Neural cell (in vitro differentiated cells): ENCODE measurements around the gene NCOA3. TPM values are rescaled to one million over a fixed set of nuclear protein-coding genes. Genes with fewer than 3 reads are reported as not detected.

Experiments used
- H2AFZ ChIP-seq: fragments of 200-600, 300-800 bp; sonication (generic), shearing (Covaris generic); 2 replicates; pipeline ENCODE4 v1.6.0; 2014; ENCODE audit warnings: low read depth, mild to moderate bottlenecking, antibody characterized with exemption, low read length, moderate library complexity
- H3F3A ChIP-seq: fragments of 200-600 bp; shearing (Covaris generic); 2 replicates; pipeline ENCODE4 v1.6.1; 2016; ENCODE audit warnings: mild to moderate bottlenecking, moderate library complexity, mixed read lengths, antibody characterized with exemption, low read length; ENCODE audit not compliant: insufficient read depth, poor library complexity, severe bottlenecking
- H3K27ac ChIP-seq: fragments of 200-600, 300-800 bp; sonication (generic), shearing (Covaris generic); 2 replicates; pipeline ENCODE4 v1.5.1; 2014; ENCODE audit warnings: mild to moderate bottlenecking, low read length, moderate library complexity
- H3K27me3 ChIP-seq: fragments of 300-800, 200-600 bp; sonication (generic), shearing (Covaris generic); 2 replicates; pipeline ENCODE4 v1.6.0; 2014; ENCODE audit warnings: mild to moderate bottlenecking, low read depth, low read length, moderate library complexity; ENCODE audit not compliant: insufficient read depth
- H3K36me3 ChIP-seq: fragments of 300-800, 200-600 bp; sonication (generic), shearing (Covaris generic); 2 replicates; pipeline ENCODE4 v1.5.1; 2014; ENCODE audit warnings: mild to moderate bottlenecking, antibody characterized with exemption, low read length, moderate library complexity; ENCODE audit not compliant: insufficient read depth
- H3K4me2 ChIP-seq: fragments of 300-800, 200-600 bp; sonication (generic), shearing (Covaris generic); 2 replicates; pipeline ENCODE4 v1.6.0; 2014; ENCODE audit warnings: mild to moderate bottlenecking, low read length
- H3K4me3 ChIP-seq: fragments of 300-800, 200-600 bp; sonication (generic), shearing (Covaris generic); 2 replicates; pipeline ENCODE4 v1.5.1; 2014; ENCODE audit warnings: mild to moderate bottlenecking, low read length, moderate library complexity
- H3K79me2 ChIP-seq: fragments of 200-600 bp; shearing (Covaris generic); replicated peaks from 2 replicates; pipeline ENCODE4 v1.6.0; 2014; ENCODE audit warnings: mild to moderate bottlenecking, low read length, moderate library complexity; ENCODE audit not compliant: insufficient read depth
- H3K9ac ChIP-seq: fragments of 300-800, 200-600 bp; sonication (generic), shearing (Covaris generic); 2 replicates; pipeline ENCODE4 v1.6.1; 2016; ENCODE audit warnings: mild to moderate bottlenecking, low read length, mixed read lengths
- H3K9me2 ChIP-seq: fragments of 200-600 bp; shearing (Covaris generic); 2 replicates; pipeline ENCODE4 v1.6.1; 2016; ENCODE audit warnings: mild to moderate bottlenecking, low read length, mixed read lengths; ENCODE audit not compliant: insufficient read depth
- H3K9me3 ChIP-seq: fragments of 200-600, 300-800 bp; sonication (generic), shearing (Covaris generic); 2 replicates; pipeline ENCODE4 v1.6.1; 2016; ENCODE audit warnings: mild to moderate bottlenecking, mixed run types, low read length, moderate library complexity, mixed read lengths
- H4K20me1 ChIP-seq: fragments of 200-600 bp; shearing (Covaris generic); 2 replicates; pipeline ENCODE4 v1.6.1; 2016; ENCODE audit warnings: mild to moderate bottlenecking, mixed run types; ENCODE audit not compliant: insufficient read depth
- EP300 ChIP-seq: fragments of 450-650 bp; conservative IDR thresholded peaks from 2 replicates; pipeline ENCODE4 v1.6.1; 2014; ENCODE audit warnings: antibody characterized with exemption, mild to moderate bottlenecking, moderate library complexity; ENCODE audit not compliant: poor library complexity, severe bottlenecking
- EZH2 ChIP-seq: fragments of 200-600, 300-800 bp; shearing (Covaris generic), sonication (generic); IDR thresholded peaks from 2 replicates; pipeline ENCODE4 v1.6.1; 2014; ENCODE audit warnings: antibody characterized with exemption, low read length, borderline replicate concordance, mild to moderate bottlenecking; ENCODE audit not compliant: insufficient read depth, poor library complexity, severe bottlenecking
- MXI1 ChIP-seq: fragments of 450-650 bp; conservative IDR thresholded peaks from 2 replicates; pipeline ENCODE4 v1.6.1; 2014; ENCODE audit warnings: antibody characterized with exemption, mild to moderate bottlenecking; ENCODE audit not compliant: poor library complexity, severe bottlenecking
- POLR2AphosphoS5 ChIP-seq: IDR thresholded peaks from 2 replicates; pipeline ENCODE4 v1.6.1; 2012
- RAD21 ChIP-seq: fragments of 450-650 bp; conservative IDR thresholded peaks from 2 replicates; pipeline ENCODE4 v1.6.1; 2014; ENCODE audit warnings: antibody characterized with exemption, mild to moderate bottlenecking, moderate library complexity
- REST ChIP-seq: IDR thresholded peaks from 2 replicates; pipeline ENCODE4 v1.6.1; 2012; ENCODE audit warnings: borderline replicate concordance
- SMC3 ChIP-seq: fragments of 450-650 bp; conservative IDR thresholded peaks from 2 replicates; pipeline ENCODE4 v1.6.1; 2014; ENCODE audit warnings: antibody characterized with exemption, mild to moderate bottlenecking, moderate library complexity; ENCODE audit not compliant: poor library complexity
- TAF1 ChIP-seq: IDR thresholded peaks from 2 replicates; pipeline ENCODE4 v1.6.1; 2012; ENCODE audit warnings: low read depth
- polyA plus RNA-seq: library from polyadenylated mRNA; depleted of rRNA; stranded (reverse); fragments of >200 nt; gene quantifications from 2 replicates; pipeline ENCODE4 v1.2.3, GENCODE V29; 2014
- TF ChIP-seq, protein P1 (sequence below): fragments of 450-650 bp; IDR thresholded peaks from 2 replicates; pipeline ENCODE4 v1.5.1; 2014; ENCODE audit warnings: antibody characterized with exemption, mild to moderate bottlenecking, moderate library complexity; ENCODE audit not compliant: poor library complexity, severe bottlenecking

The NCOA3 gene
- polyA plus RNA-seq, 1 donor from 2014 or later: 14.2 TPM

GRCh38 chr20:47596003-47596571 is 94.4 kb downstream of the NCOA3 start:
- no peaks in the 10 kb centered on the region for H3K79me2 ChIP-seq
- no peak overlapping the region for H3K4me2 ChIP-seq
- TF ChIP-seq SMC3 (no peak), EZH2 (no peak), EP300 (no peak), POLR2AphosphoS5 (no peak), REST (no peak), MXI1 (no peak), TAF1 (no peak), RAD21 (no peak)
- TF ChIP-seq, protein P1, sequence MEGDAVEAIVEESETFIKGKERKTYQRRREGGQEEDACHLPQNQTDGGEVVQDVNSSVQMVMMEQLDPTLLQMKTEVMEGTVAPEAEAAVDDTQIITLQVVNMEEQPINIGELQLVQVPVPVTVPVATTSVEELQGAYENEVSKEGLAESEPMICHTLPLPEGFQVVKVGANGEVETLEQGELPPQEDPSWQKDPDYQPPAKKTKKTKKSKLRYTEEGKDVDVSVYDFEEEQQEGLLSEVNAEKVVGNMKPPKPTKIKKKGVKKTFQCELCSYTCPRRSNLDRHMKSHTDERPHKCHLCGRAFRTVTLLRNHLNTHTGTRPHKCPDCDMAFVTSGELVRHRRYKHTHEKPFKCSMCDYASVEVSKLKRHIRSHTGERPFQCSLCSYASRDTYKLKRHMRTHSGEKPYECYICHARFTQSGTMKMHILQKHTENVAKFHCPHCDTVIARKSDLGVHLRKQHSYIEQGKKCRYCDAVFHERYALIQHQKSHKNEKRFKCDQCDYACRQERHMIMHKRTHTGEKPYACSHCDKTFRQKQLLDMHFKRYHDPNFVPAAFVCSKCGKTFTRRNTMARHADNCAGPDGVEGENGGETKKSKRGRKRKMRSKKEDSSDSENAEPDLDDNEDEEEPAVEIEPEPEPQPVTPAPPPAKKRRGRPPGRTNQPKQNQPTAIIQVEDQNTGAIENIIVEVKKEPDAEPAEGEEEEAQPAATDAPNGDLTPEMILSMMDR: no peak
- no peaks in the 10 kb centered on the region for H3K27me3 ChIP-seq
- no peak overlapping the region for H3K9ac ChIP-seq
- no peaks in the 10 kb centered on the region for H3K9me2 ChIP-seq
- H3K4me3 ChIP-seq: no peak overlapping the region
- H4K20me1 ChIP-seq: no peaks in the 10 kb centered on the region
- H3K36me3 ChIP-seq: no peaks in the 10 kb centered on the region
- no peaks in the 10 kb centered on the region for H3F3A ChIP-seq
- no peaks in the 10 kb centered on the region for H3K9me3 ChIP-seq
- H3K27ac ChIP-seq: no peak overlapping the region
- no peak overlapping the region for H2AFZ ChIP-seq

DNA sequence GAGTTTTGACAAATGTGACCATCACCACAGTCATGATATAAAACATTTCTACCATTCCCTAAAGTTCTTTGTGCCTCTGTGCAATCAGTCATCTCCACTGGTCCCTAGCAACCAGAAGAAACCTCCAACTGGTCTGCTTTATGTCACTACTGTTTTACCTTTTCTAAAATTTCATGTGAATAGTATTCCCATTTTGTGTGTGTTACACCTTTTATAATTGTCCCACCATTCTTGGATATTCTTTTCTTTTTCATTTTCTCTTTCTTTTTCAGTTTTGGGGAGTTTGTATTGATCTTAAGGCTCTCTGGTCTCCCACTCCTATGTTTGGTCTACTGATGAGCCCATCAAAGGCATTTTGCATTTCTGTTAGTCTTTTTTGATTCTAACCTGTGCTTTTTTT is 95.4 kb downstream of the NCOA3 start:
- Histone ChIP-seq H3K27me3 (no peaks in the 10 kb centered on the region), H3K79me2 (no peaks in the 10 kb centered on the region), H3K9ac (no peak overlapping the region), H3K9me3 (no peaks in the 10 kb centered on the region), H3F3A (no peaks in the 10 kb centered on the region), H3K4me3 (no peak overlapping the region), H2AFZ (no peak overlapping the region), H4K20me1 (no peaks in the 10 kb centered on the region), H3K27ac (no peak overlapping the region), H3K4me2 (no peak overlapping the region), H3K36me3 (no peaks in the 10 kb centered on the region), H3K9me2 (no peaks in the 10 kb centered on the region)
- TF ChIP-seq POLR2AphosphoS5 (no peak), TAF1 (no peak), RAD21 (no peak), REST (no peak), EP300 (no peak), SMC3 (no peak), MXI1 (no peak), EZH2 (no peak)
- TF ChIP-seq, protein P1: no peak
